Measurements from ENCODE around the gene LIPG.

Gene LIPG

GRCh38 chr18:49591775-49592174 lies 29.9 kb downstream of the LIPG start:
- Mint-ChIP-seq H3K27me3 (no peaks in the 10 kb centered on the region), H3K4me1 (ENCODE audit: low read depth) (no peaks in the 10 kb centered on the region), H3K4me3 (no peak overlapping the region), H3K27ac (no peak overlapping the region), H3K9me3 (no peaks in the 10 kb centered on the region), H3K36me3 (ENCODE audit: low read depth) (no peaks in the 10 kb centered on the region)
- intact Hi-C loops (cut with micrococcal nuclease) = no loop called here

- Mint-ChIP-seq H3K36me3 (ENCODE audit: low read depth) (no peaks in the 10 kb centered on the region), H3K4me3 (no peak overlapping the region), H3K27me3 (peaks cover 4% of the 10 kb centered on the region), H3K27ac (no peak overlapping the region), H3K4me1 (ENCODE audit: low read depth) (no peaks in the 10 kb centered on the region), H3K9me3 (no peaks in the 10 kb centered on the region)
- intact Hi-C loops (cut with micrococcal nuclease) = no loop called here
Measured at GRCh38 chr18:49596687-49597086, 34.8 kb downstream of the LIPG start.

- Mint-ChIP-seq H3K36me3 (ENCODE audit: low read depth) (no peaks in the 10 kb centered on the region), H3K4me3 (no peak overlapping the region), H3K27ac (no peak overlapping the region), H3K9me3 (no peaks in the 10 kb centered on the region), H3K27me3 (peaks cover 4% of the 10 kb centered on the region), H3K4me1 (ENCODE audit: low read depth) (no peaks in the 10 kb centered on the region)
- intact Hi-C loops (cut with micrococcal nuclease) = no loop called here
Measured at GRCh38 chr18:49597157-49597931, 35.5 kb downstream of the LIPG start.

- Mint-ChIP-seq H3K27me3 (peaks cover 6% of the 10 kb centered on the region), H3K36me3 (ENCODE audit: low read depth) (no peaks in the 10 kb centered on the region)
- intact Hi-C loops (cut with micrococcal nuclease) = no loop called here
Measured at GRCh38 chr18:49601211-49601610, 39.4 kb downstream of the LIPG start.

DNA sequence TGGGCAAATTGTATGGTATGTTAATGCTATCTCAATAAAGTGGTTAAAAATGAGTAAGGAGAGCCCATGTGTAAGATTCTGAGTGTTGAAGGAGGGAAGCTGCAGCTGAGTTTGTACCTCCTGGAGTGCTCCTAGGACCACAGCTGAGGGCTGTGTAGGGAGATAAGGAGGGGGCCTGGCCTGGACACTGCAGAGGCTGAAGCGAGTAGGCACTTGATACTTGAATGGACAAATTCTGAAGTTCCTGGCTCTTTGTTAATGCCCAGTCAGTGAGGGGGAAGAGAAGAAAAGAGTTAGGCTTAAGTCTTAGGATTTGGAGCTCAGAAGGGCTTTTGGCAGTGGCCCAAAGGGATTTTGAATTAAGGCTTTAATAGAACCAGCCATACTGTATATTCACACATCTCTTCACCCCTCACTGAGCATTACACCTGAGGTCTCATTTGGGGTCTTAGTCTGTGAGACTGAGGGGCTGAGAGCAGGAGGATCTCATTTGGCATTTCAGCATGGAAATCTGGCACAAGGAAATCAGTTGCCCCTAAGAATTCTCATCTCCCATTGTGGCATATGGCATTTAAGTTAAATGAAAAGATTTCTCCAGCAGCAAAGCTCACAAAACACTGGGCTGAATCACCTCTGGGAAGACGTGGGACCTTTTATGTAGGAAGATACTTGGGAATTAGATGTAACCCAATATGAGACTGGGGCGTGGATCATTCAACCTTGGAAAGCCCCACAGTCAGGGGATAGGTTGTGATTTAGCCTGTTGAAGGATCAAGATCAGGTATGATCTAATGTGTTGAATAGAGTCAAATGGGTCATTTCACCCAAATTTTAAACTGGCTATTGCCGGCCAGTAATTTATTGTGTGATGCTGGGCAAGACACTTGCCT lies 46.8 kb downstream of the LIPG start:
- H3K4me3 Mint-ChIP-seq = no peak overlapping the region
- intact Hi-C loops (cut with micrococcal nuclease) = no loop called here
- no peaks in the 10 kb centered on the region for H3K36me3 Mint-ChIP-seq (ENCODE audit: low read depth)
- no peaks in the 10 kb centered on the region for H3K9me3 Mint-ChIP-seq
- H3K27ac Mint-ChIP-seq = no peak overlapping the region
- peaks cover 3% of the 10 kb centered on the region for H3K27me3 Mint-ChIP-seq
- H3K4me1 Mint-ChIP-seq (ENCODE audit: low read depth) = no peaks in the 10 kb centered on the region

More at GRCh38 chr18:49601211-49601610, 39.4 kb downstream of the LIPG start:
- Mint-ChIP-seq H3K9me3 (no peaks in the 10 kb centered on the region), H3K4me3 (no peak overlapping the region), H3K4me1 (ENCODE audit: low read depth) (no peaks in the 10 kb centered on the region), H3K27ac (no peak overlapping the region)

- no peaks in the 10 kb centered on the region for H3K9me3 Mint-ChIP-seq
- intact Hi-C loops (cut with micrococcal nuclease) = no loop called here
- H3K4me3 Mint-ChIP-seq = no peak overlapping the region
- no peak overlapping the region for H3K27ac Mint-ChIP-seq
- H3K27me3 Mint-ChIP-seq = peaks cover 3% of the 10 kb centered on the region
- no peaks in the 10 kb centered on the region for H3K4me1 Mint-ChIP-seq (ENCODE audit: low read depth)
- no peaks in the 10 kb centered on the region for H3K36me3 Mint-ChIP-seq (ENCODE audit: low read depth)
Measured at GRCh38 chr18:49609256-49610021, 47.6 kb downstream of the LIPG start.

DNA sequence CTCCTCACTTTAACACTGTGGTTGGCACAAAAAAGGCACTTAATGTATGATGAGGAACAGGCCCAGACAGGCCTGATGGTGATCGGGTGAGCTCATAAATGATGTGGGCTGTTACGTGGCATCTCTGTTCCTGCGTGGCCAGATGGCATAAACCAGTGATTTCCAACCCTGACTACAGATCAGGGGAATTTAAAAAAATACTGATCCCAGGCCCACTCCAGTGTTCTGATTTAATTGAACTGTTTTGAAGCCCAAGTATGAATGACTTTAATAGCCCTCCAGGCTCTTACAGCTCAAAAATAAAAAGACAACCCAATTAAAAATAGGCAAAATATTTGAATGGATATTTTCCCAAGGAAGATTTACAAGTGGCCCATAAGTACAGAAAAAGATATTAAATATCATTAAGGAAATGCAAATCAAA lies 48.2 kb downstream of the LIPG start:
- Mint-ChIP-seq H3K9me3 (no peaks in the 10 kb centered on the region), H3K27ac (no peak overlapping the region)

DNA sequence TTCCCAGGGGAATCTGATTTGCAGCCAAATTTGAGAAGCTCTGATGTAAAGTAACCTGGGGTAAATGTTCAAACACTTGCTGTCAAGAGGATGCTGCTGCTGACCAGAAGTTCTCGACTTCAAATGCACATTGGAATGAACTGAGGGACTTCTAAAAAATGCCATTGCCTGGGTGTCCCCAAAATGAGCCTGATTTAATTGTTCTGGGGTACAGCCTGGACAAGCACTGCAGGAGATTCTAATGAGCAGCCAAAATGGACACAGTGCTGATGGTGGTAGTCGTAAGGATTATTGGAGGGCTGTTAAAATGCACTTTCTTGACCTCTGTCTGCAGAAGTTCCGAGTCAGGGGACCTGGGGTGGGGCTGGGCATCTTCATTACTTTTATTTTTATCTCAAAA lies 49.5 kb downstream of the LIPG start:
- intact Hi-C loops (cut with micrococcal nuclease) = no loop called here
- Mint-ChIP-seq H3K27ac (no peak overlapping the region), H3K27me3 (peaks cover 1% of the 10 kb centered on the region), H3K36me3 (ENCODE audit: low read depth) (no peaks in the 10 kb centered on the region), H3K4me3 (no peak overlapping the region), H3K4me1 (ENCODE audit: low read depth) (no peaks in the 10 kb centered on the region), H3K9me3 (no peaks in the 10 kb centered on the region)

More for the DNA sequence above, 48.2 kb downstream of the LIPG start:
- H3K4me3 Mint-ChIP-seq = no peak overlapping the region
- peaks cover 1% of the 10 kb centered on the region for H3K27me3 Mint-ChIP-seq
- intact Hi-C loops (cut with micrococcal nuclease) = no loop called here
- no peaks in the 10 kb centered on the region for H3K4me1 Mint-ChIP-seq (ENCODE audit: low read depth)
- H3K36me3 Mint-ChIP-seq (ENCODE audit: low read depth) = no peaks in the 10 kb centered on the region

GRCh38 chr18:49612515-49613033 lies 50.7 kb downstream of the LIPG start:
- Mint-ChIP-seq H3K4me1 (ENCODE audit: low read depth) (no peaks in the 10 kb centered on the region), H3K9me3 (no peaks in the 10 kb centered on the region), H3K27me3 (peaks cover 1% of the 10 kb centered on the region), H3K27ac (no peak overlapping the region), H3K36me3 (ENCODE audit: low read depth) (no peaks in the 10 kb centered on the region), H3K4me3 (no peak overlapping the region)
- intact Hi-C loops (cut with micrococcal nuclease) = no loop called here

DNA sequence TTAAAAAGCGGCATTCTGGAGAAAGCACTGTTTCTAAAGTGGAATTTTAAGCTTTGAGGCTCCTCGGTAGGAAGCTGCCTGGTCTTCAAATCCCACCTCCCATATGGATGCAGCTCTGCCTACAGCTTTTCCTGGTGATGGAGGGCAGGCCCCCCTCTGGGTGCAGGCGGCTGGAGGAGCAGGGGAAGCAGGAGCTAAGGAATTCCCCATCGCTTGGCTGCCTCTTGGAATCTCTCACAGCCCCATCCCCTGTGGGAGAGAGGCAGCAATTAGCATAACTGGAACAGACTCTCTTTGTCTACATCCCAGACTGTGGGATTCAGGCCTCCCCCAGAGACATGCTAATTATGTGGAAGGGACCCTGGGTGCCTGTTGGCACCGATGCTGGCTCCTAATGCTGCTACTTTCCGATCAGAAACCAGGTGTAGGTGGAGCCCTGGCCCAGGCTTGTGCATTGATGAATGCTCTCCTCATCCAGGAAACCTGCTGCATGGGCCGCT lies 51.3 kb downstream of the LIPG start:
- Mint-ChIP-seq H3K9me3 (no peaks in the 10 kb centered on the region), H3K36me3 (ENCODE audit: low read depth) (no peaks in the 10 kb centered on the region), H3K4me3 (no peak overlapping the region), H3K27ac (no peak overlapping the region), H3K4me1 (ENCODE audit: low read depth) (no peaks in the 10 kb centered on the region), H3K27me3 (peaks cover 1% of the 10 kb centered on the region)
- intact Hi-C loops (cut with micrococcal nuclease) = no loop called here

DNA sequence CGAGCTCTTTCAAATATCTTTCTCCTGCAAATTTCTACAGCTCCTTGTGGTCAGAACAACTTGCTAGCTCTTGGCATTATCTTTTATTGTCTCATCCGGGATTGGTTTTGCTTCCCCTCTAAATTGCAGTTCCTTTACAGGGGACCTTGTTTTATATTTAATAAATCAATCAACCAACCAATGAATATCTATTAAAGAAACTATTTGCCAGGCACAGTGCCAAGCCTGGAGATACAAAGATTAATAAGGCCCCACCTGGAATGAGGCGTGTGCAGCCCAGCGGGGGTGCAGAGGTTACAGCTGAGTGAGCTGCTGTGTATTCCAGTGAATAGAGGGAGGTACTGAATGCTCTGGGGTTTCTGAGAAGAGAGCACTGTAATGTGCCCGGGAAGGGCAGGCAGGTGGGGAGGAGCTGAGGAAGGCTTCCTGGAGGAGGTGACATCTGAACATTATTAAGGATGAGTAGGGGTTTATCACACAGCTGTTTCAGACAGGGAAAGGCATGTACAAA lies 51.8 kb downstream of the LIPG start:
- no peaks in the 10 kb centered on the region for H3K9me3 Mint-ChIP-seq
- H3K36me3 Mint-ChIP-seq (ENCODE audit: low read depth) = no peaks in the 10 kb centered on the region
- H3K4me1 Mint-ChIP-seq (ENCODE audit: low read depth) = no peaks in the 10 kb centered on the region
- H3K4me3 Mint-ChIP-seq = no peak overlapping the region
- no peaks in the 10 kb centered on the region for H3K27me3 Mint-ChIP-seq
- H3K27ac Mint-ChIP-seq = no peak overlapping the region
- intact Hi-C loops (cut with micrococcal nuclease) = no loop called here

DNA sequence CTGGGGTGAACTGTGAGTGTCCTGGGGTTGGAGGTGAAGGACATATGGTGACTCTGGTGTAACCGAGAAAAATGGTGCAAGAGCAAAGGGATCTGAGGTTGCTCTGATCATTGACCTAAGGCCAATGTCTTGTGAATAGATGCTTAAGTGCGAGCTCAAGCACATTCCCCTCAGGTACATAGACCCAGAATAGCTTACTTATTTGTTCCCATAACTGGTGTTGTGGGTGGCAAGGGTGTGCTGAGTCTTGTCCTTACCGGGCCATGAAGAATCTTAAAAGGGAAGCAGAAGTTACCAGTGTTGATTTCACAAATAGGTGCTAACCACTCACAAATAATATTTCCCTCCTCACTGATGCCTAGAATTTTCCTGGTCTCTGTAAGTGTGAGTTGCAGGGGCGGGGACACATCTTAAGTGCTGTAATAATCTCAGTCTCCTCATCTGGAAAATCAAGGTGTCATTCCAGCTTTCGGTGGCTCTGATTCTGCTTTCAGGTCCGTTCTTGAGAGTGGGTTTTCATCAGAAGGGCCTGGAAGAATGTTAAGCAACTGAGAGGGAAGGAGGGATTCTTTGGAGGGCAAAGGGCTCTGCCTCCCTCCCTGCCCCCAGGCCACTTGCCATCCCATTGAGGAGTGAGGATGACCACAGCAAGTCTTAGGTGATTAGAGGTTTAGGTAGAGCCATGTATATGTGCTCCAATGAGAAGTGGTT lies 54.9 kb downstream of the LIPG start:
- no peaks in the 10 kb centered on the region for H3K36me3 Mint-ChIP-seq (ENCODE audit: low read depth)
- H3K4me1 Mint-ChIP-seq (ENCODE audit: low read depth) = no peaks in the 10 kb centered on the region
- intact Hi-C loops (cut with micrococcal nuclease) = no loop called here
- H3K4me3 Mint-ChIP-seq = no peak overlapping the region
- H3K27ac Mint-ChIP-seq = no peak overlapping the region
- H3K27me3 Mint-ChIP-seq = peaks cover 5% of the 10 kb centered on the region
- no peaks in the 10 kb centered on the region for H3K9me3 Mint-ChIP-seq

DNA sequence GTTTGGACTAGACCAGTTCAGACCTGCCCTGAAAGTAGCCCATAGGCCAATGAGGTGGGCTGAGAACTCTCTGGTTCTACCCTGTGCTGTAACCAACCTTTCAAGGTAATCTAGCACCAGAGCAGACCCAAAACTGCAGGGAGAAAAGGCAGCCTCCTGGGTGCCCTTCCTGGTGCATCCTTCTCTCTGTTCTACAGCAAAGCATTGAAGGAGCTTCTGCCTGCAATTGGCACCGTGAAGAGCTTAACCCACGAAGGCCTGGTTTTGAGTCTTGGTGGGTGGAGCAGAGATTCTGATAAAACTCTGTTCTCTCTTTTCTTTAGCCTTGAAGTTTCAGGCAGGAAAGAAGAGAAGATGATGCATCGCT lies 55.5 kb downstream of the LIPG start:
- Mint-ChIP-seq H3K36me3 (ENCODE audit: low read depth) (no peaks in the 10 kb centered on the region), H3K27ac (no peak overlapping the region), H3K9me3 (no peaks in the 10 kb centered on the region), H3K4me3 (no peak overlapping the region), H3K4me1 (ENCODE audit: low read depth) (no peaks in the 10 kb centered on the region), H3K27me3 (peaks cover 6% of the 10 kb centered on the region)
- intact Hi-C loops (cut with micrococcal nuclease) = no loop called here

Data from dendritic cell treated with granulocyte-macrophage colony-stimulating factor and Interleukin-4, amounts not matched to agents 40 ng/mL and 50 ng/mL, for 4 days (primary cell).